ENCODE measurements around the gene EID2. TPM values are rescaled to one million over a fixed set of nuclear protein-coding genes. Genes with fewer than 3 reads are reported as not detected.

The EID2 gene
- total RNA-seq, 5 donors from 2014 or later (not counting 1 experiment from before 2014, with no cell fraction given): 14.4 to 21.9 (median 19.8) TPM

Other genes starting within 250 kb of the EID2 start
- gene IFNL1, start 243.8 kb downstream of the EID2 start, total RNA-seq: under 1 TPM in 1 of 5 donors, not detected in 4; 0.49 TPM
- 10 to 100 TPM in 2 of 5 donors, 1 to 10 TPM in 3; 3.5 to 10.9 (median 8.7) TPM for gene LRFN1, start 219.3 kb downstream of the EID2 start, total RNA-seq
- gene GMFG, start 204.1 kb downstream of the EID2 start, total RNA-seq: 100 to 1,000 TPM; 337 to 427 (median 397) TPM
- 10 to 100 TPM; 59.4 to 72.3 (median 62.0) TPM for gene SAMD4B, start 197.7 kb downstream of the EID2 start, total RNA-seq
- gene PAF1, start 149.1 kb downstream of the EID2 start, total RNA-seq: 10 to 100 TPM; 43.0 to 96.1 (median 45.9) TPM
- 10 to 100 TPM; 42.0 to 48.7 (median 47.0) TPM for gene MED29, start 148.8 kb downstream of the EID2 start, total RNA-seq
- gene ZFP36, start 133.3 kb downstream of the EID2 start, total RNA-seq: 1,000 to 10,000 TPM in 1 of 5 donors, 100 to 1,000 TPM in 4; 208 to 1,013 (median 233) TPM
- 10 to 100 TPM; 25.2 to 88.1 (median 36.7) TPM for gene PLEKHG2, start 127.5 kb downstream of the EID2 start, total RNA-seq
- gene RPS16, start 104.2 kb downstream of the EID2 start, total RNA-seq: 1,000 to 10,000 TPM; 3,669 to 4,521 (median 4,268) TPM
- 100 to 1,000 TPM; 180 to 301 (median 194) TPM for gene SUPT5H, start 94.6 kb downstream of the EID2 start, total RNA-seq
- 10 to 100 TPM; 50.5 to 53.7 (median 53.0) TPM for gene TIMM50, start 59.3 kb downstream of the EID2 start, total RNA-seq
- under 1 TPM in 2 of 5 donors, not detected in 3; 0.16 to 0.20 TPM for gene DLL3, start 41.2 kb downstream of the EID2 start, total RNA-seq
- not detected for gene SELENOV, start 25.0 kb downstream of the EID2 start, total RNA-seq
- 1 to 10 TPM; 4.1 to 6.3 (median 5.8) TPM for gene EID2B, start 7.3 kb downstream of the EID2 start, total RNA-seq
- not detected for gene LGALS13, start 62.4 kb upstream of the EID2 start, total RNA-seq
- gene LGALS16, start 115.8 kb upstream of the EID2 start, total RNA-seq: not detected
- gene LGALS14, start 164.3 kb upstream of the EID2 start, total RNA-seq: 1 to 10 TPM in 1 of 5 donors, under 1 TPM in 1, not detected in 3; 0.49 to 1.2 TPM
- 1 to 10 TPM in 3 of 5 donors, under 1 TPM in 1, not detected in 1; 0.72 to 2.8 (median 1.4) TPM for gene CLC, start 197.9 kb upstream of the EID2 start, total RNA-seq
- not detected for gene LEUTX, start 238.7 kb upstream of the EID2 start, total RNA-seq